Peyer's patch (tissue), 4 donors: ENCODE results near the gene AADACL3.

Experiments used
- POLR2A ChIP-seq, 2 donors: fragments of 450-650 bp; IDR thresholded peaks; one replicate each; pipeline ENCODE4 v1.5.1; 2017; ENCODE audit warnings: antibody characterized with exemption in 2 of 2, mild to moderate bottlenecking in 2 of 2, moderate library complexity in 2 of 2
- TF ChIP-seq, protein P1 (sequence below), 6 experiments: fragments of 450-650 bp in 4 of 6; fragments of 200-600 bp in 2 of 6; sonication (generic) in 1 of 6; IDR thresholded peaks; one replicate each; pipeline ENCODE4 v1.5.1; 2017 to 2019; ENCODE audit warnings: antibody characterized with exemption in 6 of 6, mild to moderate bottlenecking in 3 of 6, moderate library complexity in 1 of 6

- TF ChIP-seq, protein P1, sequence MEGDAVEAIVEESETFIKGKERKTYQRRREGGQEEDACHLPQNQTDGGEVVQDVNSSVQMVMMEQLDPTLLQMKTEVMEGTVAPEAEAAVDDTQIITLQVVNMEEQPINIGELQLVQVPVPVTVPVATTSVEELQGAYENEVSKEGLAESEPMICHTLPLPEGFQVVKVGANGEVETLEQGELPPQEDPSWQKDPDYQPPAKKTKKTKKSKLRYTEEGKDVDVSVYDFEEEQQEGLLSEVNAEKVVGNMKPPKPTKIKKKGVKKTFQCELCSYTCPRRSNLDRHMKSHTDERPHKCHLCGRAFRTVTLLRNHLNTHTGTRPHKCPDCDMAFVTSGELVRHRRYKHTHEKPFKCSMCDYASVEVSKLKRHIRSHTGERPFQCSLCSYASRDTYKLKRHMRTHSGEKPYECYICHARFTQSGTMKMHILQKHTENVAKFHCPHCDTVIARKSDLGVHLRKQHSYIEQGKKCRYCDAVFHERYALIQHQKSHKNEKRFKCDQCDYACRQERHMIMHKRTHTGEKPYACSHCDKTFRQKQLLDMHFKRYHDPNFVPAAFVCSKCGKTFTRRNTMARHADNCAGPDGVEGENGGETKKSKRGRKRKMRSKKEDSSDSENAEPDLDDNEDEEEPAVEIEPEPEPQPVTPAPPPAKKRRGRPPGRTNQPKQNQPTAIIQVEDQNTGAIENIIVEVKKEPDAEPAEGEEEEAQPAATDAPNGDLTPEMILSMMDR (IDR thresholded peaks at IDR 0.05): no peak
- TF ChIP-seq POLR2A (IDR thresholded peaks at IDR 0.05): no peak
Observed at GRCh38 chr1:12709091-12709491, 6.8 kb upstream of the AADACL3 start.
